ENCODE measurements around the gene RALGPS1. TPM values are rescaled to one million over a fixed set of nuclear protein-coding genes. Genes with fewer than 3 reads are reported as not detected.
A peak's percentile ranks its signal among the peaks of the same experiment; 100 is the strongest.

RALGPS1 gene
- total and polyA plus RNA-seq, 5 donors from 2014 or later = 1.8 to 10.3 (median 3.3) TPM

DNA sequence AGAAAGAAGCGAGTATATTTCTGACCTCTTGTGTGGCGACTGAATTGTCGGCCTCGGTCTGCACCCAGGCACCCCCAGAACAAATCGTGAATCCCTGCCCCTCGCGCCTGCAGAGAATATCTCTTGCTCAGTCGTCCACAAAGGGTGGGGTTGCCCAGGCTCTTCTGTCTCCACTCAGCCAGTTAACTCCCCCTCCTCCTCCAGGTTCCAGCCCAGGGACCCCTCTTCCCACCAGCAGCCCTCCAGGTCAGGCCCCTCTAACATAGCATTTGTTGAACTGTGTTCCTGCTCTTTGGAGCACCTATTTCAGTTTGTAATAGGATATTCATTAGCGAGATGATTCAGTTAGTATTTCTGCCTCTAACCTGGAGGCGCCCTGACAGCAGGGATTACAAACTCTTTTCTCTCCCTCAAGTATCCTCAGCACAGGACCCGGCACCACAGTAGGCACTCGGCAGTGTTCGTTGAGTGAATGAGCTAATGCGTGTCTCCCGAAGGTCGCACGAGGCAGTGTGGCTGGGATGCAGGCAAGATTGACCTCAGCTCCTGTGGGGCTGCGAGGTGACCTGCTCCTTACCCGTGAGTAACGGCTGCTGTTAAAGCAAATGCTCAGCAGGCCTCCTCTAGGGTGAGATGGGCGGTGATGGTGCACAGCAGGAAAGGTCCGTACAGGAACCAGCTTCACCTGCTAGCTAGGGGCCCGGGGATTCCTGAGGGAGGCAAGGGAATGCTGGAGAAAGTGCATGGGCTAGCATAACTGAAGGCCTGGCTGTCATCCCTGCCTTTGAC lies 28.4 kb upstream of the RALGPS1 start:
- peaks cover 0 to 7% (median 0%) of the 10 kb centered on the region in 4 donors for H3K4me1 Mint-ChIP-seq
- peaks cover 8% of the 10 kb centered on the region for H3K36me3 Mint-ChIP-seq
- no peak overlapping the region for H3K4me3 Mint-ChIP-seq
- no peaks in the 10 kb centered on the region for H3K9me3 Mint-ChIP-seq
- DNase-seq (no peak), ATAC-seq (ENCODE audit: low read depth in 2 of 2) (no peak)
- Histone ChIP-seq H3K27ac (ENCODE audit: insufficient read depth, low read length, poor library complexity, severe bottlenecking) (no peak overlapping the region), H3K9me3 (ENCODE audit: control insufficient read depth in 2 of 2, low read length in 2 of 2) (no peaks in the 10 kb centered on the region), H3K4me3 (ENCODE audit: low read depth, low read length) (no peak overlapping the region), H3K27me3 (ENCODE audit: control insufficient read depth, insufficient read depth, low read length) (no peaks in the 10 kb centered on the region), H3K36me3 (ENCODE audit: control insufficient read depth, insufficient read depth, low read length) (peaks cover 3% of the 10 kb centered on the region), H3K4me1 (ENCODE audit: control insufficient read depth, insufficient read depth, low read length, poor library complexity, severe bottlenecking) (no peaks in the 10 kb centered on the region)
- no peaks in the 10 kb centered on the region for H3K27me3 Mint-ChIP-seq
- no peak overlapping the region for H3K27ac Mint-ChIP-seq

DNA sequence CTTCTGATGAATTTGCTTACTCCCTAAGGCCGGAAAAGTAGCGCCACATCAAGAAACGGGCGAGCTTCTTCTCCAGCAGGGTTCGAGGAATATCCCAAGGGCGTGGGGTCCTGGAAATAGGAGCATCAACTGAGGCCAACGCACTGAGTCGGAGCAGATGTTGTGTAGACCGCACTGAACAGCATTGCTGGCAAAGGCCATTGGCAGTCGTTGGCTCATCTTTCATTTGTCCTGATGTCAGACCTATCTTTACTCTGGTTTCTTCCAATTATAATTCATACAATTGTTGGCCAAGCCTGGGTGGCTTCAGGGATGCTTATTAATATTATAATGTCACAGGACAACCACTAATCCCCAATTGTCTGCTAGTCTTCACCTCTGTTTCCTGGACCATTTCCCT lies 27.7 kb upstream of the RALGPS1 start:
- Mint-ChIP-seq H3K27ac (peak overlapping the region in 1 of 3 donors; percentile 35), H3K4me1 (peaks cover 0 to 5% (median 0%) of the 10 kb centered on the region in 4 donors), H3K27me3 (peaks cover 2% of the 10 kb centered on the region), H3K9me3 (no peaks in the 10 kb centered on the region), H3K4me3 (no peak overlapping the region), H3K36me3 (peaks cover 4% of the 10 kb centered on the region)
- Histone ChIP-seq H3K36me3 (ENCODE audit: control insufficient read depth, insufficient read depth, low read length) (peaks cover 3% of the 10 kb centered on the region), H3K27ac (ENCODE audit: insufficient read depth, low read length, poor library complexity, severe bottlenecking) (no peak overlapping the region), H3K4me1 (ENCODE audit: control insufficient read depth, insufficient read depth, low read length, poor library complexity, severe bottlenecking) (no peaks in the 10 kb centered on the region), H3K27me3 (ENCODE audit: control insufficient read depth, insufficient read depth, low read length) (no peaks in the 10 kb centered on the region), H3K9me3 (ENCODE audit: control insufficient read depth in 2 of 2, low read length in 2 of 2) (no peaks in the 10 kb centered on the region), H3K4me3 (ENCODE audit: low read depth, low read length) (no peak overlapping the region)
- ATAC-seq (ENCODE audit: low read depth in 2 of 2) (no peak), DNase-seq (no peak)

DNA sequence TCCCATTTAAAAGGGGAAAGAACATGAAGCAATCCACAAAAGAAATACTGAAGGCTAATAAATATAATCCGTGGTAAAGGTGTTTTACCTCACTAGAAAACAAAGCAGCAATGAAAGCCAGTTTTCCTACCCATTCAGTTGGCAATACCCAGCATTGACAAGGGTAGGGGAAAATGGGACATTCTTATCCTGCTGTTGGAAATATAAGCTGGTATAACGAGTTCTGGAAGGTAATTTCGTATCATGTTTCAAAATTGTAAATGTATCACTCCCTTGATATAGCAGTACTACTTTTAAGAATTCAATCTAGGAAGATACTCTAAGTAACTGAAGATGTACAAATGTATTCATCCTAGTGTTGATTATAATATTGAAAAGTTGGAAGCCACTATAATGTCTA lies 22.9 kb upstream of the RALGPS1 start:
- H3K4me3 ChIP-seq (ENCODE audit: low read depth, low read length) = no peak overlapping the region
- no peak for ATAC-seq (ENCODE audit: low read depth in 2 of 2)

DNA sequence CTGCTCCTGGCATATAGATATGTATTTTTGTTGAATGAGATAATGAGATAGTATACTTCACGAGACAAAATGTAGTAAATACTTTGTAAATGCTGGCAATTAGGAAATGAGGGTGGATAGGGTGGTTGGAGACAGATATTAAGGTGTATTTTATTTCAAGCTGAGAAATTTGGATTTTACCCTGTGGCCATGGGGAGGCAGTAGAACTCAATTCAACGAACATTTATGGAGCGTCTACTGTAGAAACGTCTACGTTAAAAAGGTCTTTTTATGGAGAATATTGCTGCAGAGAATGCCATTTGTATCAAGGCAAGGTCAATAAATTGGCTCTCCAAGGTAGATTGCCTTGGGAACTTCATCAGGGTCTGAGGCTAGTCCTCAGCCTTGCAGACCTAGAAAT lies 21.5 kb upstream of the RALGPS1 start:
- Histone ChIP-seq H3K27me3 (ENCODE audit: control insufficient read depth, insufficient read depth, low read length) (no peaks in the 10 kb centered on the region), H3K36me3 (ENCODE audit: control insufficient read depth, insufficient read depth, low read length) (no peaks in the 10 kb centered on the region), H3K9me3 (ENCODE audit: control insufficient read depth in 2 of 2, low read length in 2 of 2) (no peaks in the 10 kb centered on the region), H3K4me1 (ENCODE audit: control insufficient read depth, insufficient read depth, low read length, poor library complexity, severe bottlenecking) (no peaks in the 10 kb centered on the region), H3K27ac (ENCODE audit: insufficient read depth, low read length, poor library complexity, severe bottlenecking) (no peak overlapping the region), H3K4me3 (ENCODE audit: low read depth, low read length) (no peak overlapping the region)
- peaks cover 8% of the 10 kb centered on the region for H3K27me3 Mint-ChIP-seq
- H3K4me3 Mint-ChIP-seq = no peak overlapping the region
- peaks cover 0 to 2% (median 0%) of the 10 kb centered on the region in 7 donors for H3K9me3 Mint-ChIP-seq
- no peak for DNase-seq
- H3K27ac Mint-ChIP-seq = no peak overlapping the region
- no peaks in the 10 kb centered on the region for H3K36me3 Mint-ChIP-seq
- ATAC-seq (ENCODE audit: low read depth in 2 of 2) = no peak
- no peaks in the 10 kb centered on the region for H3K4me1 Mint-ChIP-seq

More for the DNA sequence above, 22.9 kb upstream of the RALGPS1 start:
- Histone ChIP-seq H3K4me1 (ENCODE audit: control insufficient read depth, insufficient read depth, low read length, poor library complexity, severe bottlenecking) (no peaks in the 10 kb centered on the region), H3K27me3 (ENCODE audit: control insufficient read depth, insufficient read depth, low read length) (no peaks in the 10 kb centered on the region), H3K27ac (ENCODE audit: insufficient read depth, low read length, poor library complexity, severe bottlenecking) (no peak overlapping the region), H3K9me3 (ENCODE audit: control insufficient read depth in 2 of 2, low read length in 2 of 2) (no peaks in the 10 kb centered on the region), H3K36me3 (ENCODE audit: control insufficient read depth, insufficient read depth, low read length) (no peaks in the 10 kb centered on the region)
- no peak overlapping the region for H3K27ac Mint-ChIP-seq
- peaks cover 5% of the 10 kb centered on the region for H3K27me3 Mint-ChIP-seq
- no peaks in the 10 kb centered on the region for H3K4me1 Mint-ChIP-seq
- no peak for DNase-seq
- H3K4me3 Mint-ChIP-seq = no peak overlapping the region
- H3K36me3 Mint-ChIP-seq = no peaks in the 10 kb centered on the region
- no peaks in the 10 kb centered on the region for H3K9me3 Mint-ChIP-seq

DNA sequence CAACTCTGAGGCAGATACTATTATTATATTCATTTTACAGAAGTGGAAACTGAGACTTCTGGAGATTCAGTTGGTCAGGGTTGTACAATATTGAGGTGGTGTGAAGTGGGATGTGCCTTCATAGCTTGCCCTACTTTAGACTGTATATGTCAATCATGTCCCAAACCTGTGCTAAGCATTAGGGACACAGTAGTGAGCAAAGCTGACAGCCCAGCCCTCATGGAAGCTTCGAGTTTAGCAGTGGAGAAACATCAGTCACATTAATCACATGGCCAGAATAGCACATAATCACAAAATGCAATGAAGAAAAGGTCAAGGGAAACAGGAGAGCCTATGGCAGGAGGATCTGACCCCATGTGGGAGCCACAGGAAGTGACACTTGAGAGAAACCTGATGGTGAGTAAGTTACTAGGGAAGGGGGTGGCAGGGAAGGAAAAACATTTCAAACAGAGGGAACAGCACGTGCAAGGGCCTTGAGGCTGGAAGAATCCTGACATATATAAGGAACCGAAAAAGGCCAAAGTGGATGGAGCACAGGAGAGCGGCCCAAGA lies 20.5 kb upstream of the RALGPS1 start:
- no peaks in the 10 kb centered on the region for H3K9me3 ChIP-seq (ENCODE audit: control insufficient read depth in 2 of 2, low read length in 2 of 2)
- DNase-seq (no peak), ATAC-seq (ENCODE audit: low read depth in 2 of 2) (no peak)
- no peaks in the 10 kb centered on the region for H3K4me1 ChIP-seq (ENCODE audit: control insufficient read depth, insufficient read depth, low read length, poor library complexity, severe bottlenecking)
- Mint-ChIP-seq H3K4me1 (no peaks in the 10 kb centered on the region), H3K27me3 (peaks cover 8% of the 10 kb centered on the region), H3K9me3 (peaks cover 0 to 2% (median 0%) of the 10 kb centered on the region in 7 donors), H3K36me3 (no peaks in the 10 kb centered on the region), H3K27ac (no peak overlapping the region), H3K4me3 (no peak overlapping the region)
- no peak overlapping the region for H3K4me3 ChIP-seq (ENCODE audit: low read depth, low read length)
- no peaks in the 10 kb centered on the region for H3K27me3 ChIP-seq (ENCODE audit: control insufficient read depth, insufficient read depth, low read length)
- no peaks in the 10 kb centered on the region for H3K36me3 ChIP-seq (ENCODE audit: control insufficient read depth, insufficient read depth, low read length)
- no peak overlapping the region for H3K27ac ChIP-seq (ENCODE audit: insufficient read depth, low read length, poor library complexity, severe bottlenecking)

DNA sequence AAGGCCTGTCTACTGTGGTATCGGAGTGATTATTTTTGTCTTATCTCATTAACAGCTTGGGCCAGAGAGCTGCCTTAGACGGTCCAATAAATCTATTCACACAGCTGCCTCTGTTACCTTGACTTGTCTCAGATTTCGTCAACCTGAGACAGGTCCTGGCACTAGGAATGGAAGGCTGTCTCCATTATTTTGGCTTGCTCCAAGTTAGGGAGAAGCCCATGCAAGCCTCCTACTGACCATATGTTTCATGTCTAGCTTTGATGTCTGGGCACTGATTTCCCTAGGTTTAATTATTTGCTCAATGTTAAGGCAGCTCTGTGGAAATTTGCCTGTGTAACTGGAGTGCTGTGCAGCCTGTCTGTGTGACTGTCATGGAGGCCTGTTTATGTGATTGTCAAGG lies 12.4 kb upstream of the RALGPS1 start:
- Mint-ChIP-seq H3K9me3 (peaks cover 0 to 7% (median 2%) of the 10 kb centered on the region in 7 donors), H3K4me3 (no peak overlapping the region), H3K36me3 (no peaks in the 10 kb centered on the region), H3K27ac (no peak overlapping the region), H3K4me1 (no peaks in the 10 kb centered on the region), H3K27me3 (peaks cover 15% of the 10 kb centered on the region)
- H3K27me3 ChIP-seq (ENCODE audit: control insufficient read depth, insufficient read depth, low read length) = peaks cover 8% of the 10 kb centered on the region
- DNase-seq = no peak
- no peaks in the 10 kb centered on the region for H3K4me1 ChIP-seq (ENCODE audit: control insufficient read depth, insufficient read depth, low read length, poor library complexity, severe bottlenecking)
- no peak overlapping the region for H3K27ac ChIP-seq (ENCODE audit: insufficient read depth, low read length, poor library complexity, severe bottlenecking)
- H3K36me3 ChIP-seq (ENCODE audit: control insufficient read depth, insufficient read depth, low read length) = no peaks in the 10 kb centered on the region
- ATAC-seq (ENCODE audit: low read depth in 2 of 2) = no peak
- no peaks in the 10 kb centered on the region for H3K9me3 ChIP-seq (ENCODE audit: control insufficient read depth in 2 of 2, low read length in 2 of 2)
- H3K4me3 ChIP-seq (ENCODE audit: low read depth, low read length) = no peak overlapping the region

DNA sequence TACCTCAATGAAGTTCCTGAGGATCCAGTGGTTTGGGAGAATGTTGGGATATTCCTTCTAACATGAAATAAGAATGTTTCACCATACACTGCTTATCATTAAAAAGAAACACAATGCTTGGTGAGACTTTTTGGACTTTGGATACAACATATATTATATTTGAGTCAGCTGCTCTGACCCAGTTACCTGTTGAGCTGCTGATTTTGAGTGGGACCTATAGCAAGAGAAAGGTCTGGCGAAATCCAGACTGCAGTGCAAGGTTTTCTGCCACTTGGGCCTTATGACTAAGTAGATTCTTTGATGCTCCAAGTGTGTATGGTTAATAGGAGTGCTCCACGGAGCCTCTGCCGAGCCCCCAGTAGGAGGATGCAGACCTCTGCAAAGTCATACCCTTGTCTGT lies 10.0 kb upstream of the RALGPS1 start:
- Histone ChIP-seq H3K27me3 (ENCODE audit: control insufficient read depth, insufficient read depth, low read length) (peaks cover 10% of the 10 kb centered on the region), H3K27ac (ENCODE audit: insufficient read depth, low read length, poor library complexity, severe bottlenecking) (no peak overlapping the region), H3K4me3 (ENCODE audit: low read depth, low read length) (no peak overlapping the region), H3K36me3 (ENCODE audit: control insufficient read depth, insufficient read depth, low read length) (no peaks in the 10 kb centered on the region), H3K9me3 (ENCODE audit: control insufficient read depth in 2 of 2, low read length in 2 of 2) (no peaks in the 10 kb centered on the region), H3K4me1 (ENCODE audit: control insufficient read depth, insufficient read depth, low read length, poor library complexity, severe bottlenecking) (no peaks in the 10 kb centered on the region)
- peaks cover 21% of the 10 kb centered on the region for H3K27me3 Mint-ChIP-seq
- no peaks in the 10 kb centered on the region for H3K36me3 Mint-ChIP-seq
- no peak overlapping the region for H3K27ac Mint-ChIP-seq
- no peak overlapping the region for H3K4me3 Mint-ChIP-seq
- peaks cover 0 to 7% (median 2%) of the 10 kb centered on the region in 7 donors for H3K9me3 Mint-ChIP-seq
- H3K4me1 Mint-ChIP-seq = no peaks in the 10 kb centered on the region
- DNase-seq (no peak), ATAC-seq (ENCODE audit: low read depth in 2 of 2) (no peak)

DNA sequence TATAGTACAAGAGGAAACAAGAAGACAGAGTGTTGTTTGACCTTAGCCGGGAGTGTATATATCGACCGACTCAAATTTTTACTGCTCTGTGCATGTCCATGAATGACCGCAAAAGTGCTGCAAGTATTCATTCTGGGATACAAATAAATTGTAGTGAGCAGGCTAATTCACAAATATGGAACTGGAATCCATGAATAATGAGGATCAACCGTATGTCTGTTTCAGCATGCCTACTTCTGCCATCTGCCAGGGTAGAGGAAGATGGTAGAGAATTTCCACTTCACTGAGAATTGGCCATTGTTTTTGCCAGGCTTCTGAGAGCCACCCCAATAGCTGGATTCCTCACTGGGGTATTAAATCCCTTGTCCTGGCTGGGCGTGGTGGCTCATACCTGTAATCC lies 8.5 kb upstream of the RALGPS1 start:
- Histone ChIP-seq H3K9me3 (ENCODE audit: control insufficient read depth in 2 of 2, low read length in 2 of 2) (no peaks in the 10 kb centered on the region), H3K4me3 (ENCODE audit: low read depth, low read length) (no peak overlapping the region), H3K27me3 (ENCODE audit: control insufficient read depth, insufficient read depth, low read length) (peaks cover 10% of the 10 kb centered on the region), H3K27ac (ENCODE audit: insufficient read depth, low read length, poor library complexity, severe bottlenecking) (no peak overlapping the region), H3K36me3 (ENCODE audit: control insufficient read depth, insufficient read depth, low read length) (no peaks in the 10 kb centered on the region), H3K4me1 (ENCODE audit: control insufficient read depth, insufficient read depth, low read length, poor library complexity, severe bottlenecking) (no peaks in the 10 kb centered on the region)
- no peak for DNase-seq
- Mint-ChIP-seq H3K4me1 (no peaks in the 10 kb centered on the region), H3K27ac (no peak overlapping the region), H3K9me3 (peaks cover 0 to 6% (median 3%) of the 10 kb centered on the region in 7 donors), H3K27me3 (peaks cover 23% of the 10 kb centered on the region), H3K4me3 (no peak overlapping the region), H3K36me3 (no peaks in the 10 kb centered on the region)
- ATAC-seq (ENCODE audit: low read depth in 2 of 2) = no peak

Data from CD4-positive, CD25-positive, alpha-beta regulatory T cell (primary cell).